Measurements from ENCODE around the gene TRDN.

DNA sequence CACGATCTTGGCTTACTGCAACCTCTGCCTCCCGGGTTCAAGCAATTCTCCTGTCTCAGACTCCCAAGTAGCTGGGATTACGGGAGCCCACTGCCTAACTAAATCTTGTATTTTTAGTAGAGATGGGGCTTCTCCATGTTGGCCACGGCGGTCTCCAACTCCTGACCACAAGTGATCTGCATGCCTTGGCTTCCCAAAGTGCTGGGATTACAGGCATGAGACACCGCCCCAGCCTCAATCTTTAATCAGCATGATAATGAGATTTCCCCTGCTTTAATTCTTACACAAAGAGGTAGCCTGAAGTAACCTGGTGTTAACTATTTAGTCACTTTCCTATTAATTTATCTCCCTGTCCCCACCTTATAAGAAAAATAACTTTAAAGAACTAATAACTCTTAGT is 31.3 kb upstream of the TRDN start:
- TF ChIP-seq EZH2 (IDR thresholded peaks at IDR 0.05; ENCODE audit: borderline replicate concordance, low read depth, low read length, severe bottlenecking) = no peak
- TF ChIP-seq, protein P1, sequence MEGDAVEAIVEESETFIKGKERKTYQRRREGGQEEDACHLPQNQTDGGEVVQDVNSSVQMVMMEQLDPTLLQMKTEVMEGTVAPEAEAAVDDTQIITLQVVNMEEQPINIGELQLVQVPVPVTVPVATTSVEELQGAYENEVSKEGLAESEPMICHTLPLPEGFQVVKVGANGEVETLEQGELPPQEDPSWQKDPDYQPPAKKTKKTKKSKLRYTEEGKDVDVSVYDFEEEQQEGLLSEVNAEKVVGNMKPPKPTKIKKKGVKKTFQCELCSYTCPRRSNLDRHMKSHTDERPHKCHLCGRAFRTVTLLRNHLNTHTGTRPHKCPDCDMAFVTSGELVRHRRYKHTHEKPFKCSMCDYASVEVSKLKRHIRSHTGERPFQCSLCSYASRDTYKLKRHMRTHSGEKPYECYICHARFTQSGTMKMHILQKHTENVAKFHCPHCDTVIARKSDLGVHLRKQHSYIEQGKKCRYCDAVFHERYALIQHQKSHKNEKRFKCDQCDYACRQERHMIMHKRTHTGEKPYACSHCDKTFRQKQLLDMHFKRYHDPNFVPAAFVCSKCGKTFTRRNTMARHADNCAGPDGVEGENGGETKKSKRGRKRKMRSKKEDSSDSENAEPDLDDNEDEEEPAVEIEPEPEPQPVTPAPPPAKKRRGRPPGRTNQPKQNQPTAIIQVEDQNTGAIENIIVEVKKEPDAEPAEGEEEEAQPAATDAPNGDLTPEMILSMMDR (IDR thresholded peaks at IDR 0.05; ENCODE audit: borderline replicate concordance, extremely low read depth, low read length, poor library complexity, severe bottlenecking) = no peak
